HepG2 (cell line): Measurements from ENCODE around the gene MRPL50. TPM values are rescaled to one million over a fixed set of nuclear protein-coding genes. Genes with fewer than 3 reads are reported as not detected.
A peak's percentile ranks its signal among the peaks of the same experiment; 100 is the strongest.

Experiments
- BCL3 ChIP-seq: sonication (generic); formaldehyde crosslinking; IDR thresholded peaks from 2 replicates; pipeline ENCODE4 v1.5.1; 2020; ENCODE audit warnings: mild to moderate bottlenecking, missing genetic modification reagents, moderate library complexity
- CHD4 ChIP-seq: fragments of 200-600 bp; sonication (generic); IDR thresholded peaks from 2 replicates; pipeline ENCODE4 v1.7.0; 2017; ENCODE audit warnings: mild to moderate bottlenecking, low read length, borderline replicate concordance
- FIP1L1 ChIP-seq: fragments of 200-400 bp; formaldehyde crosslinking; IDR thresholded peaks from 2 replicates; pipeline ENCODE4 v1.6.1; 2018; ENCODE audit warnings: low read depth, mild to moderate bottlenecking, low read length, moderate library complexity, borderline replicate concordance; ENCODE audit not compliant: insufficient read depth
- FUBP1 ChIP-seq: sonication (generic); formaldehyde crosslinking; IDR thresholded peaks from 2 replicates; pipeline ENCODE4 v1.5.1; 2020; ENCODE audit warnings: missing genetic modification reagents, mild to moderate bottlenecking, borderline replicate concordance
- HDAC2 ChIP-seq: sonication (generic); formaldehyde crosslinking; IDR thresholded peaks from 2 replicates; pipeline ENCODE4 v1.4.0; 2020; ENCODE audit warnings: missing genetic modification reagents
- KLF11 ChIP-seq: IDR thresholded peaks from 2 replicates; pipeline ENCODE4 v1.6.1; 2016; ENCODE audit warnings: missing compliant biosample characterization
- NCOA1 ChIP-seq: sonication (generic); formaldehyde crosslinking; IDR thresholded peaks from 2 replicates; pipeline ENCODE4 v1.9.0; 2021; ENCODE audit warnings: missing genetic modification reagents
- NFE2L2 ChIP-seq: fragments of 150-350 bp; IDR thresholded peaks from 2 replicates; pipeline ENCODE4 v1.6.1; 2014; ENCODE audit warnings: low read length
- PRDM10 ChIP-seq: sonication (generic); formaldehyde crosslinking; IDR thresholded peaks from 2 replicates; pipeline ENCODE4 v1.4.0; 2020; ENCODE audit warnings: low read depth, missing genetic modification reagents
- SETDB1 ChIP-seq: sonication (generic); formaldehyde crosslinking; IDR thresholded peaks from 2 replicates; pipeline ENCODE4 v1.5.1; 2020; ENCODE audit warnings: missing genetic modification reagents, mild to moderate bottlenecking, borderline replicate concordance
- U2AF1 ChIP-seq: fragments of 200-400 bp; formaldehyde crosslinking; optimal IDR thresholded peaks from 2 replicates; pipeline ENCODE3; 2017; ENCODE audit warnings: mild to moderate bottlenecking, low read depth, low read length
- ZNF12 ChIP-seq: sonication (generic); formaldehyde crosslinking; IDR thresholded peaks from 2 replicates; pipeline ENCODE4 v1.5.0; 2020; ENCODE audit warnings: missing genetic modification reagents
- ZNF503 ChIP-seq: sonication (generic); formaldehyde crosslinking; IDR thresholded peaks from 2 replicates; pipeline ENCODE4 v1.4.0; 2020; ENCODE audit warnings: missing genetic modification reagents
- ZNF710 ChIP-seq: sonication (generic); formaldehyde crosslinking; IDR thresholded peaks from 2 replicates; pipeline ENCODE4 v1.5.0; 2020; ENCODE audit warnings: mild to moderate bottlenecking, missing genetic modification reagents, borderline replicate concordance
- ZNF800 ChIP-seq: sonication (generic); formaldehyde crosslinking; IDR thresholded peaks from 2 replicates; pipeline ENCODE4 v1.4.0; 2020; ENCODE audit warnings: missing genetic modification reagents
- ZNF83 ChIP-seq: sonication (generic); formaldehyde crosslinking; IDR thresholded peaks from 2 replicates; pipeline ENCODE4 v1.4.0; 2020; ENCODE audit warnings: missing genetic modification reagents, mild to moderate bottlenecking, borderline replicate concordance
- polyA plus RNA-seq, 8 experiments: library from polyadenylated mRNA; depleted of rRNA in 3 of 8; stranded (reverse) in 7 of 8; unstranded in 1 of 8; fragments of >200 nt; fragmentation: Illumina TruSeq in 4 of 8; extraction: Trizol in 4 of 8; gene quantifications; 2 replicates each; pipeline versions ENCODE4 v1.2.1 to v1.2.3, GENCODE V29; 2011 to 2016; ENCODE audit warnings: low read depth in 4 of 8, missing spikeins in 1 of 8, mixed read lengths in 1 of 8; ENCODE audit not compliant: insufficient read depth in 1 of 8
- total RNA-seq, 5 experiments: library from RNA; depleted of rRNA; stranded (reverse); fragments of >200 nt; fragmentation: Illumina TruSeq; extraction: Trizol; gene quantifications; 2 replicates each; pipeline ENCODE4 v1.2.3, GENCODE V29; 2016; ENCODE audit warnings: low read depth in 1 of 5

The MRPL50 gene
- total and polyA plus RNA-seq, 2 of the 13 experiments (the other 11 are each of a cell fraction or from before 2014, with no cell fraction given): 37.1 to 70.0 TPM

- TF ChIP-seq ZNF503 (no peak), NFE2L2 (no peak), ZNF800 (CRISPR knock-in tag) (no peak), U2AF1 (no peak), BCL3 (CRISPR knock-in tag) (no peak), FIP1L1 (no peak), PRDM10 (CRISPR knock-in tag) (no peak), SETDB1 (no peak), FUBP1 (0 out of 2 replicates have a peak, but pooled peaks have one; percentile 30), ZNF710 (CRISPR knock-in tag) (peak; percentile 72; the same call in 1 of the 2 replicates), KLF11 (CRISPR knock-in tag) (no peak), HDAC2 (CRISPR knock-in tag) (no peak), ZNF83 (CRISPR knock-in tag) (no peak), ZNF12 (CRISPR knock-in tag) (no peak), NCOA1 (CRISPR knock-in tag) (no peak), CHD4 (peak; percentile 23; the same call in 1 of the 2 replicates)
These were observed 42.4 kb upstream of the MRPL50 start (continued) for GRCh38 chr9:101440714-101441230.
